Measurements from ENCODE around the gene LPP.

LPP gene

GRCh38 chr3:188223936-188224335, 70.0 kb downstream of the LPP start:
- no peak for DNase-seq

GRCh38 chr3:188227442-188227841, 73.5 kb downstream of the LPP start:
- no peak for DNase-seq

GRCh38 chr3:188229177-188229576, 75.2 kb downstream of the LPP start:
- no peak for DNase-seq

DNA sequence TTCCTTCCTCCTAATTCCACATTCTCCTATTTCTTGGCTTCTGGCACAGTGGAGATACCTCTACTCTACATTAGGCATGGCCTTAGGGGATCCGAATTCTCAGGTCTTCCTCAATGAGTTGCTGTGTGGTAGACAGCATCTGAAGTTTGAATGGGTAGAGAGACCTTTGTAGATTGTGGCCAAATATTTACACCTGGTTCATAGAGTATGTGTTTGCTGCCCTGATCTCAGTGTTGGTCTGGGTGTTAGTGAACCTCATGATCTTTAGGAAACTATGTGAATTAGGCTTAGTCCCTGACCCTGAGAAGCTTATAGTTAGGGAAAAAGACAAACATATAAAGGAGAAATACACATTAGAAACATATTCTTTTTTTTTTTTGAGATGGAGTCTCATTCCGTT, 75.8 kb downstream of the LPP start:
- DNase-seq: no peak

GRCh38 chr3:188230962-188231361, 77.0 kb downstream of the LPP start:
- DNase-seq: no peak

DNA sequence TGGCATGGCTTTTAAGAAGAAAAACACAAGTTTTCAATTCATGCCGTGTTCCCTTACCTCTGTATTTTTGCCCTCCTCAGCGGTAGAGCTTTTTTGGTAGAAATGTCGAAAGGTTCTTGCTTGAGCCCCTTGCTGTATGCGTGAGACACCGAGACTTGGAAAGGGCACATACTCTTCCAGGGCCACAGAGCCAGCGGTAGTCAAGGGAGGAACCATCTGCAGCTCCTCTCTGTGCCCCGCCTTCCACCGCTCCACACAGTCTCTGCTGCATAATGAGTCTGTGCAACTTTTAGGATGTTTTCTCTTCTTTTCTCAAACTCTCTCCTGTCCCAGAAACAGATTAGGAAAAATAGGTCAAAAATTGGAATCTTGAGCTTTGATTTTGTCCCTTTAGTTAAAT, 77.5 kb downstream of the LPP start:
- no peak for DNase-seq

DNA sequence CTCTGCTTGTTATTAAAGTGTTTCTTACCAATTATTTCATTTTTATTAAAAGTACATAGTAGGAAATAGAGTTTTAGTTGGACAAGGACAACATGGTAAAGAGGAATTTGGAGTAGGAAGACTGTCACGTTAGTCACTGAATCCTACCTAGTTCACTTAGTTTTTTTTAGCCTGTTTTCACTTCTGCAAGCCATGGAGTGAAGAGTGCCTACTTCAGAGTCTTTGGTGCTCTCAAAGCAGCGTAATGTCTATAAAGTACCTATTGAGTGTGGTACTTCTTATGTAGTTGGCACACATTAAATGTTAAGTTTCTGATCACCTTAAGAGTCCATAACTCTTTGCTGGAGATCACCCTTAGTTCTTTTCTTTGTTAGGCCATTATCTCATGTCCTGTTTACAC, 78.7 kb downstream of the LPP start:
- no peak for DNase-seq

- no peak for DNase-seq
These were observed 79.4 kb downstream of the LPP start for GRCh38 chr3:188233320-188233719.

DNA sequence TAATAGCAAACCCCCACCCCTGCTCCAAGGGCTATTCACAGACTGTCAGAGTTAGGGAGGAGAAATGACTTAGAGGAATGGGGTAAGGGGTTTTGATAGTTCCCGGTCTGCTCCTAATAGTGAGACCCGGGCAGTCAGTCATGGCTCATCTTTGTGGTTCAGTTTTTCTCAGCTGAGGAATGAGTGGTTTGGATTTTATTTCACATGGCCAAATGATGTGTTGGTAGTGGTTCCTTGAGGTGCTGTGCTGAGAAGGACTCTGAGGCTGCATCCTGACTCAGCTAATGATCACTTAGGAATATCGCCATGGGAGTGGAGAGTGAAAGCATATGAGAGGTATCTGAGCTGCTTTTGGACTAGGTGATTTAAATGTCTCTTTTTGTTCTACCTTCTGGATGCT, 80.2 kb downstream of the LPP start:
- no peak for DNase-seq

DNA sequence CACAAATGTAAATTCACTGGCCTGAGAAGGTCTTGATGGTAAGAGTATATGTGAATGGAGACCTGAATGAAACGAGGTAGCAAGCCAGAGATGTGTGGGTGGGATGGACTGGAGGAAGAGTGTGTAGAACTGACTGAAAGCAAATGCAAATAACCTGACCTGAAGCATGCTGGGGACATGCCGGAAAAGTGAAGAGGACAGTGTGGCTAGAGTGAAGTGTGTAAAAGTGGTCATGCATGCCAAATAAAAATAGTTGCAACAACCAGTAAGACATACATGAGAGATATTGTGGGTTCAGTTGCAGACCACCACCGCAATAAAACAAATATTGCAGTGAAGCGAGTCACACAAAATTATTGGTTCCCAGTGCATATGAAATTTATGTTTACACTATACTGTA, 82.3 kb downstream of the LPP start:
- no peak for DNase-seq

DNA sequence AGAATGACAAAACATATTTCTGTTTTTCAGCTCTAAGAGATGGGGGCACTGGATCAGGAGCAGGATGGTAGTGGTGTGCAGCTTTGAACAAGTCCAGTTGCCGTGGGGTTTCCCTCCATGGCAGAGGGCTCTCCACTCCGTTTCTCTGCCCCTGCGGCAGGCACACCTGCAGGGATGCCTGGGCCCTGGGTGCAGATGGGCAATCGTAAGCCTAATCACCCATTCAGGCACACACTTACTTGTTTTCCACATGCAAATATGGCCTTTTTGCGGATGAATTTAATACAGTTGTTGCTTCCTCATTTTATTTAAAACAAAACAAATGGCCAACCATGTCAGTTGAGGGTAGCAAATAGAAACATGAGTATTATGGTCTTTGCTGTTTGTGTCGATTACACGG, 85.1 kb downstream of the LPP start:
- no peak for DNase-seq

GRCh38 chr3:188239577-188239976, 85.6 kb downstream of the LPP start:
- DNase-seq: no peak

GRCh38 chr3:188240189-188240981, 86.4 kb downstream of the LPP start:
- DNase-seq: no peak

DNA sequence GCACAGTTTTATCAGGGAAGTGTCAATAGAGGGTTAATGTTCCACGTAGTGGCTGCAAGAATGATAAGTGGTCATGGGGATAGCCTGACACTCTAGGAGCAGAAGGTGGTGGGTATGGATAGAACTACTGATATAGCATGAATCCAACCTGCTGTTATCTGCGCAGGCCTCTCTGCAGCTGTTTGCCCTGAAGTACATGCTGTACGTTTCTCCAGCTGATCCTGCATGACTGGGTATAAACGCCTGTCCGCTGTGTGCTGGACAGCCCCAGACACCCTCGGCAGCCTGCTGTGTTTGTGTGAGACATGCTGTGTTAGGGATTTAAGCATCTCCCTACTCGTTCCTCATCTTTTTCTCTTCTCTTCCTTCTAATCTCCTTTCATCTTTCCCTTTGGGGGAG, 87.1 kb downstream of the LPP start:
- DNase-seq: no peak

- no peak for DNase-seq
These were observed 87.9 kb downstream of the LPP start for GRCh38 chr3:188241883-188242282.

DNA sequence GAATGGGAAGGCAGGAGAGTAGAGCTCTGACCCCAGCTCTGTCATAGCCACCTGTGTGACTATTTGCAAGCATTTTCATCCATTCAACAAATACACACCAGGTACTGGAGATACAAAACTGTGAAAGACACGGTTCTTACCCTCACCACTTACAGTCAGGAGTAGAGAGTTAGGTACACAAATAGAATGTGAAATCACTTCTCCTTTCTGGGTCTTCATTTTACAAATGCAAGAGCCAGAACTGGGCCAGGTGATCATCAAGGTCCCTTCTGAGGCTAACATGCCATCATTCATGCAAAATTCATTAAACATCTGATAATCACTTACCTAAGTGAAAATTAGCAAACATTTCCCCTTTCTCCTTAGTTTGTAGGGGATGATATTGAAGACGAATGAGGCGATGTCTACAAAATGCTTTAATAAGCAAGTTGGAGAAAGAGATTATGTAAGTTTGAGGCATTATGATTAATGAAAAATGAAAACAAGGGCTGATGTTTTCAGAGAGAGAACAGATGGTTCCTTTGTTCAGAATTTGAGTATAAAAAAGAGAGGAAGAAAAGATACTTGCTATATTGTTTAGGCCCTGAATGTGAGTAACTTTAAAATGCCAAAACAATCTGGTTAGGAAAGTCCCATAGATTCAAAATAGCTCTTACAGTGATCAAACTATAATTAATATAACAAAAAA, 88.6 kb downstream of the LPP start:
- no peak for DNase-seq

- DNase-seq: no peak
These were observed 89.3 kb downstream of the LPP start for GRCh38 chr3:188243124-188243795.

- no peak for DNase-seq
These were observed 90.5 kb downstream of the LPP start for GRCh38 chr3:188244395-188244861.

- no peak for DNase-seq
These were observed 92.9 kb downstream of the LPP start for GRCh38 chr3:188246905-188247304.

GRCh38 chr3:188248036-188248561, 94.1 kb downstream of the LPP start:
- DNase-seq: no peak

DNA sequence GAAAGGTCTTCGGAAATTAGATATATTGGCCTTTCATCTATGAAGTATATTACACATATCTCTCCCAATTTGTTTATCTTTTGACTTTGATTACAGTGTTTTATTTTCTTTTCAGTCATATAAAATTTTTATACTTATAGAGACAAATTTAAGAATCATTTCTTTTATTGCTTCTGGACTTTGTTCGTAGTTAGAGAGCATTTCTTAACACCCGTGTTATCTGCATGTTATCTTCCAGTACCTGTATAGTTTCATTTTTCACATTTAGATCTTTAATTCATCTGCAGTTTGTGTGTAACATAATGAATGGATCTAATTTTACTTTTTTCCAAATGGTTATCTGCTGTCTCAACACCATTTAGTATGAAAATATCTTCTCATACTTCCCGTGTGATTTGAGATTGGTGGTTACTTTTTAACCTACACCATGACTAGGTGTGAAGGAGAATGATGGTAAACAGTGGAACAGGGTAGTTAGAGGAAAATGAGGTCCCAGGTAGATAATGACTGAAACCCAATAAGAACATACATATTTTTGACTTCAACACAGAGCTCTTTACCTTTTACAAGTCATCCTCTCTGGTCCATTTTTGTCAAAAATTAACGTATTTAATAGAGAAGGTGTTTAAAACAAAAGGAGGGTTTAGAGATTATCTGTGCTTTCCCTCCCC, 99.3 kb downstream of the LPP start:
- no peak for DNase-seq

DNA sequence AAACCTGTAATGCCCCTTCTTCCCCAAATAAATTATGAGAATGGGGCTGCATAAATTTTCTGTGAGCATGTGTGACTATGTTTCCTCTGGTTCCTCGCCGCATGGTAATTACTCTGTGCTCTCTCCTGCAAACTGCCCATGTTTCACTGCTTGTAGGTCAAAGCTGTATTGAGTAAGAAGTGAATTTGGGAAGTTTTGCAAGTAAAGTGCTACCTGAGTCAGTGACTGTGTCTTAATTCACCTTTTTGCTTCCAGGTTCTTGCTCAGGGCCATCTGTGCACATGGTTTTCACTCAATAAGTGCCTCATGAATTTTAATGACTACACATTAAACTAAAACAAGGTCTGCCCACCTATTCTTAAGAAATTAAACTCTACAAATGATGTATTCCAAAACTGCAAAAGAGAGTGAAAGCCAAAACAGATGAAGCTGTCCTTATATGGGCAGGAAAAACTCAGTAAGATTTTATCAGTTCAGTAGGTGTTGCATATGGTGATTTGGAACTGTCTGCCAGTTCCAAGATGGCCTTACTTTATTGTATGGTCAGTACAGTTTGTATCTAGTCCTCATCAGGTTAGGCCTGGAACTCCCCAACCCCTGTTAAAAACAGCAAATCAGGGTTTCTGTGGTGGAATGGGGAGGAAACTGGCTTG, 100.0 kb downstream of the LPP start:
- no peak for DNase-seq
